Osteoblast (primary cell): ENCODE data around the gene CENPC. TPM values are rescaled to one million over a fixed set of nuclear protein-coding genes. Genes with fewer than 3 reads are reported as not detected.

ENCODE experiments used
- DNase-seq: peaks from one replicate; pipeline ENCODE4 v3.0.0; 2011; ENCODE audit warnings: low spot score, mixed read lengths; ENCODE audit not compliant: insufficient read length; ENCODE audit errors: missing footprints
- H2AFZ ChIP-seq: 2 replicates; pipeline ENCODE4 v1.6.0; 2011; ENCODE audit warnings: mild to moderate bottlenecking, low read length
- H3K27ac ChIP-seq: 2 replicates; pipeline ENCODE4 v1.5.1; 2011; ENCODE audit warnings: mild to moderate bottlenecking, low read depth, low read length, moderate library complexity
- H3K27me3 ChIP-seq: 2 replicates; pipeline ENCODE4 v1.6.0; 2012; ENCODE audit warnings: mild to moderate bottlenecking, control low read depth, inconsistent platforms, low read length, moderate library complexity; ENCODE audit not compliant: insufficient read depth
- H3K36me3 ChIP-seq: 2 replicates; pipeline ENCODE4 v1.5.1; 2011; ENCODE audit warnings: mild to moderate bottlenecking, low read length, control low read depth, moderate library complexity; ENCODE audit not compliant: insufficient read depth
- H3K4me1 ChIP-seq: 2 replicates; pipeline ENCODE4 v1.5.1; 2011; ENCODE audit warnings: mild to moderate bottlenecking, low read length, control low read depth, moderate library complexity; ENCODE audit not compliant: insufficient read depth
- H3K4me2 ChIP-seq: 2 replicates; pipeline ENCODE4 v1.6.0; 2011; ENCODE audit warnings: mild to moderate bottlenecking, low read length; ENCODE audit not compliant: insufficient read depth
- H3K4me3 ChIP-seq: fragments of 200-600 bp; sonication (generic); 3 replicates; pipeline ENCODE4 v1.5.1; 2012; ENCODE audit warnings: mild to moderate bottlenecking, low read length, inconsistent platforms; ENCODE audit not compliant: insufficient read depth
- H3K79me2 ChIP-seq: 2 replicates; pipeline ENCODE4 v1.6.0; 2012; ENCODE audit warnings: mild to moderate bottlenecking, low read length, control low read depth, inconsistent platforms; ENCODE audit not compliant: insufficient read depth
- H3K9me3 ChIP-seq: 2 replicates; pipeline ENCODE4 v1.5.1; 2011; ENCODE audit warnings: low read depth, low read length, control low read depth
- H4K20me1 ChIP-seq: 2 replicates; pipeline ENCODE4 v1.6.0; 2012; ENCODE audit warnings: mild to moderate bottlenecking, low read length, control low read depth; ENCODE audit not compliant: insufficient read depth
- CTCF ChIP-seq: IDR thresholded peaks from 2 replicates; pipeline ENCODE4 v1.5.1; 2011; ENCODE audit warnings: mild to moderate bottlenecking, low read depth, low read length, moderate library complexity; ENCODE audit errors: extremely low read depth
- total RNA-seq: library from RNA; depleted of rRNA; stranded (reverse); fragments of >200 nt; gene quantifications from 2 replicates; pipeline ENCODE4 v1.2.3, GENCODE V29; 2012

The CENPC gene
- total RNA-seq, 1 donor = 19.9 TPM

GRCh38 chr4:67500373-67500772, 44.9 kb downstream of the CENPC start:
- H3K4me2 ChIP-seq = no peak overlapping the region
- TF ChIP-seq CTCF = no peak
- no peaks in the 10 kb centered on the region for H3K27me3 ChIP-seq
- no peaks in the 10 kb centered on the region for H4K20me1 ChIP-seq
- no peaks in the 10 kb centered on the region for H3K4me1 ChIP-seq
- no peak overlapping the region for H3K4me3 ChIP-seq
- H3K27ac ChIP-seq = no peak overlapping the region
- peaks cover 7% of the 10 kb centered on the region for H3K79me2 ChIP-seq
- DNase-seq = no peak
- H3K9me3 ChIP-seq = no peaks in the 10 kb centered on the region
- H2AFZ ChIP-seq = no peak overlapping the region
- H3K36me3 ChIP-seq = peaks cover 8% of the 10 kb centered on the region

- no peak for DNase-seq
- Histone ChIP-seq H3K36me3 (peaks cover 8% of the 10 kb centered on the region), H4K20me1 (no peaks in the 10 kb centered on the region), H3K4me3 (no peak overlapping the region), H3K4me2 (no peak overlapping the region), H3K27ac (no peak overlapping the region), H3K27me3 (no peaks in the 10 kb centered on the region), H3K79me2 (peaks cover 7% of the 10 kb centered on the region), H2AFZ (no peak overlapping the region), H3K4me1 (no peaks in the 10 kb centered on the region), H3K9me3 (no peaks in the 10 kb centered on the region)
- TF ChIP-seq CTCF = no peak
These were observed 45.5 kb downstream of the CENPC start for GRCh38 chr4:67499799-67500198.

- Histone ChIP-seq H3K27ac (peak overlapping the region; percentile 0), H3K79me2 (peaks cover 12% of the 10 kb centered on the region), H3K4me3 (no peak overlapping the region), H2AFZ (no peak overlapping the region), H3K27me3 (no peaks in the 10 kb centered on the region), H3K36me3 (peaks cover 2% of the 10 kb centered on the region), H3K4me2 (no peak overlapping the region), H3K4me1 (peaks cover 5% of the 10 kb centered on the region), H3K9me3 (no peaks in the 10 kb centered on the region), H4K20me1 (peaks cover 3% of the 10 kb centered on the region)
- no peak for TF ChIP-seq CTCF
- DNase-seq = no peak
These were observed 61.3 kb downstream of the CENPC start for GRCh38 chr4:67483868-67484602.

GRCh38 chr4:67480810-67481209, 64.5 kb downstream of the CENPC start:
- Histone ChIP-seq H3K9me3 (no peaks in the 10 kb centered on the region), H3K4me3 (no peak overlapping the region), H3K27me3 (no peaks in the 10 kb centered on the region), H3K4me1 (peaks cover 5% of the 10 kb centered on the region), H3K4me2 (no peak overlapping the region), H4K20me1 (peaks cover 3% of the 10 kb centered on the region), H3K27ac (no peak overlapping the region), H3K79me2 (peaks cover 12% of the 10 kb centered on the region), H2AFZ (no peak overlapping the region), H3K36me3 (peaks cover 5% of the 10 kb centered on the region)
- no peak for DNase-seq
- no peak for TF ChIP-seq CTCF
